NCI-H1092 treated with DMSO at 0.1 percent for 48 hours (cell line): ENCODE measurements around the gene UBA3.
A peak's percentile ranks its signal among the peaks of the same experiment; 100 is the strongest.

Experiments
- DNase-seq: peaks from one replicate; lab custom pipeline; 2025; lab: John Stamatoyannopoulos, UW

Gene UBA3

DNA sequence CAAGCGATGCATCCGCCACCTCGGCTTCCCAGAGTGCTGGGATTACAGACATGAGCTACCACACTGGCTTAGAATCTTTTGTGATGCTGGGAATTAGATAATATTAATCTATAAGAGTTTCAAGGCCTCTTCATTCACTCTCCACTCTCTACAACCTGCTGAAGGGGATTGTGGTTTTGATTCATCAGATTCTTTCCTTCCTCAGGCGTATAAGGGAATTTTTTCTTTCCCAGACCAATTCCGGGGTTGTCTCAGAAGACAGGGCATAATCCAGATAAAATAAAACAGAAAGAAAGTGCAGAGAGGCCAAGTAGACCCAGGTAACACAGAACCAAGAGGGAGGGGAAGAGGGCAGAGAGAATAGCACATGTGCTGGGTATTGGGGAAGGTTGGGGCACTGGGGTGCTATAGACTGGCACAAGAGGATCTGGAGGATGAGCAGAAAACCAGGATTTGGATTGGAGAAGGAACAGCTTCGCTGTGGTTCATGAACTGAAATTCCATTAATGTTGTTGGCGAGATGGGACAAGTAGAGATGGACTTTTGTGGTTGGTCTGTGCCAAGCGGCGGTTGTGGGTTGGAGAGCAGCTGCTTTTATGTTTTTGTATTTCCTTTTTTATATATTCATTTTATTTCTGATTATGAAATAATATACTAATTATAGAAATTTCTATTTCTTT, 17.4 kb upstream of the UBA3 start:
- no peak for DNase-seq

DNA sequence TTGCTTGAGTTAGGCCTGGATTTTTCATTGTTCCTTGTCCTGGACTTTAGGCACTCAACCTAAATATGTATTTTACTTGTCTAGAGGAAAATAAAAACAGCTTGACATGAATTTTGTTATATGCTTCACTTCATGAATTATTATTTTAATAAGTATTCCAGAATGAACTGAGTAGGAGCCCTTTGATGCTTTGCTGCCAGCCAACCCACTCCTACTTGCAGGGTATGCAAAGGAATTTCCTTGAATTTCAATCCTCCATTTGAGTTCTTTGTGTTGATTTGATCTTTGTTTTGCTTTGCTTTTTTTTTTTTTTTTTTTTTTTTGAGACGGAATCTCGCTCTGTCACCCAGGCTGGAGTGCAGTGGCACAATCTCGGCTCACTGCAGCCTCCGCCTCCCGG, 16.1 kb upstream of the UBA3 start:
- no peak for DNase-seq

DNA sequence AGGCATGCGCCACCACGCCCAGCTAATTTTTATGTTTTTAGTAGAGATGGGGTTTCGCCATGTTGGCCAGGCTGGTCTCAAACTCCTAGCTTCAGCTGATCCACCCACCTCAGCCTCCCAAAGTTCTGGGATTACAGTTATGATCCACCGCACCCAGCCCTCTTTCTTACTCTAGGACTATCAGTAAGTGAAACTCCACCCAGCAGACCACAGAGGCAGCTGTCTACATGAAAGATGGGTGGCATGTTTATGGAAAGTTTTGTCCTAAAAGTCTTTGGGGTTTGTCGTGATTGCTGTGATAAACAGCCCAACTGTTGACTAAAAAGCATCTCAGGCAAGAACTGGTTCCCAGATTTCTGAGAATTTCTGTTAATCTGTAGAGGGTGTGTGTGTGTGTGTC, 15.5 kb upstream of the UBA3 start:
- no peak for DNase-seq

DNA sequence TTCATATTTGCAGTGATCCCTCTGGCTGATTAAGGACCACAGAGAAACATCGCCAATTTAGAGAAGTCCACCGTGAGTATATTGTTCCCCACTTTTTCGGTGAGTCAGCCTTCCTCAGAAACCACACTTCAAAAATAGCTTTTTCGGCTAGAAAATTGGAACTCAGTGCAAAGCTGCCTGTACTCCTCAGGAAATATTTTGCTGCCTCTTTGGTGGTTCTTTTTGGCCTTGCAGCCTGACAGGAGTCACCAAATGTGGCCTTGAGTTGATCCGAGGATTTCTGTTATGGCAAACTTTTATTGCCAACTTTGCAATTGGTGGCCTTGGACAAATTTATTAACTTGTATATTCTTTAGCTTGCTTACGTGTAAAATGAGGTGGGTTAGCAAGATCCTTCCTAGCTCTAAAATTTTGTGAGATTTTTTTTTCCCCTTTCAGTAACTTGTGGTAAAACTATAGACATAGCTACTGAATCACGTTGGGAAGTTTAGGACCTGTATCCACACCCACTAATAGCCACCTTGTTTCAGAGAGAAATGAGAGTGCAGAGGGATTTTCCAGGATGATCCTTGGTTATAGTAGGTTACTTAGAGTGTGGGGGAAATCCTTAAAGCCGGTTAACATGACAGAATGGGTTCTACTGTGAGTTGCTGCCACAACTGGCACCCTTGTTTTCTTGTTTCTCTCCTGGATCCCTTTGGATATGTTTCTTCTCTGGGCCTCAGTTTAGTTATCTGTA, 14.5 kb upstream of the UBA3 start:
- DNase-seq, result no peak

DNA sequence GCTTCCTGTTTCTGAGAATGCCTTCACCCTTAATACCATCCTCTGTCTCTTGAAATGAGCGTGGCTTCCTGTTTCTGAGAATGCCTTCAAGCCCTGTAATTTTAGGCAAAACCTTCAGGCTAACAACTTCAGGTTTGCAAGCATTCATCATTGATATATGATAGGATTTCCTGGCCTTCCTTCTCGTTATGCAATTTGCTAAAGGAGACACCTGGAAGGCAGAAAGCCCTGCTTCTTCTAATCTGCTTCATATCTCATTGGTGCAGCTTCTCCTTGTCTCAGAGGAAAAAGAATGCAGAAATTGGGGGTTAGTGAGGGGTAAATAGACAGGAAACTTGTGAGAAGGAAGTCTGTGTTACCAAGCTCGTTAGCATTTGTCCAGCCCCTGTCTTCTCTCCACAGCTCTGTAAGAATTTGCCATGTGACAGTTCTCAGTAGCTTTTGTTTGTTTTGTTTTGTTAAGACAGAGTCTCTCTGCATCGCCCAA, 11.9 kb upstream of the UBA3 start:
- no peak for DNase-seq

DNA sequence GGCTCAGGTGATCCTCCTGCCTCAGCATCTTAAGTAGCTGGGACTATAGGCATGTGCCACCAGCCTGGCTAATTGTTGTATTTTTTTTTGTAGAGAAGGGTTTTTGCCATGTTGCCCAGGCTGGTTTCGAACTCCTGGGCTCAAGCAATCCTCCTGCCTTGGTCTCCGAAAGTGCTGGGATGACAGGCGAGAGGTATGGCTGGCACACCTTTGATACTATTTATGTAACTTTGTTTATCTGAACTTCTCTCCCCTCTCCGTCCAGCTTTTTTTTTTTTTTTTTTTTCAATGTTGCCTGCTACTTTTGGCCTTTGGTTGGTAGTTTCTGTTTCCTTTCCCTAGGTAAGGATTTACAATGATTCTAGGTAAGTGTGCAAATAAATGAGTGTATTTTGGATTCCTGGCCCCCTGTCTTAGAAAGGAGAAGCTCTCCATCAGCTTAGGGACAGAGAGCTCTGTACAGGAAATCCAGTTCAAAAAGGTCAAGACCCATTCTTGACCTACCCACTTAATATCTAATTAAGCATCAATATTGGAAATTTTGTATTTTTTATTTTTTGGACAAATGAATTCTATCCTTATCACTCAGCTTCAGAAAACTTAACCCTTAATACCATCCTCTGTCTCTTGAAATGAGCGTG, 11.3 kb upstream of the UBA3 start:
- DNase-seq, result no peak

DNA sequence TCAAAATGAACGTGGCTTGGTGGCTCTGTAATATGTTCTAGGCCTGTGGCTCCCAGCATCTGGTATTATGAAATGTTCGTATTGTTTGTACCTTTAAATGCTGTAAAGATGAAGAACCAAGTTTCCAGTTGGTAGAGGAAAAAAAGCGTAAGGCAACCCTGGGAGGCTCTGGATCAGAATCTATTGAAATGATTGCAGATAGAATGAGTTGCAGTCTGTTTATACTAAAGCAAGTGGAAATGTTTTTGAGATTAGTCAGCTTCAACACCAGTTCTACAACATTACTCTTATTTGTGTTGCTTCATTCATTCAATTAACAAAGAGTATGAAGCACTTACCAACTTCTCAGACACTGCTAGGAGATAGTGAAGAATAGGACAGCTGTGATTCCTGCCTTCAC, 9.9 kb upstream of the UBA3 start:
- DNase-seq, result no peak

DNA sequence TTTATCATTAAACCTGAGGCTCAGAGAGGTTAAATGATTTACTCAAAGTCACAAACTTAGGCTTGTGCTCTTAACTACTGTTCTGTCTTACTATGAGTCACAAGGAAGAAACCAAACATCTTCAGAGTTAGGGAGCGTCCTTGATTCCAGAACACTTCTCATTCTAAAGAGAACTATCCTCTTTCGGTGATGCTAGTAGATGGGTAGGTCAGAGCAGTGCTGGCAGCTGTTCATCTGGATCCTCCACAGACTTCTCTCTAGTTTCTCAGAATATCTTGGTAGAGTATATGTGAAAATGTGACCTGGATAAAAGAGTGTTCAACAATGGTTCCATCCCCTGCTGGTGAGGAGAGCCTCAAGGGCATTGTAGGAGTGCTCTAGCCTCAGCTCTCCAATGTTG, 7.9 kb upstream of the UBA3 start:
- no peak for DNase-seq

DNA sequence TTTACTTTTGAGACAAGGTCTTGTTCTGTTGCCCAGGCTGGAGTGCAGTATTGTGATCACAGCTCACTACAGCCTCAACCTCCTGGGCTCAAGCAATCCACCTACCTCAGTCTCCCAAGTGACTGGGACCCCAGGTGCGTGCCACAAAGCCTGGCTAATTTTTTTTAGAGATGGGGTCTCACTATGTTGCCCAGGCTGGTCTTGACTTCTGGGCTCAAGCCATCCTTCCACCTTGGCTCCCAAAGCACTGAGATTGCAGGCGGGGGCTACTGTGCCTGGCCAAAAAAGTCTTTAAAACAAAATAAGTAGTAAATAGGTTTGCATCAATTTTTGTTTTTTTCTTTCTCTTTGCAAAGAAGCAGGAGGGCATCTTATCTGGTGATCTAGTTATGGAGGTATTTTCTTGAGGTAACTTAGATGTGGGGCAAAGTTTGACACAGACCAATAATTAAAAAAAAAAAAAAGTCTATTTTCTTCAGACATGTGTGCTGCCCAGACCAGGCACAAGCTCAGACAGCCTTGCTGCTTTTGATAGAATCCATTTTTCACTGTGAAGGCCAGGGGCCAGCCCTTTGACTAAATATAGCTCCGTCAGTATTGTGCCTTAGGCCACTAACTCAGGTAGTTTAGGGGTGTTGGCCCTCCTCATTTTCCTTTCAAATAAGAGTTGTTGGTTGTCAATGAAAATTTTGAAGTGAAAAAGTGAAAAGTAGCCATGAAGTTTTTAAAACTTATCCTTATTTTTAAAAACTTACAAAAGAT, 7.0 kb upstream of the UBA3 start:
- no peak for DNase-seq

DNA sequence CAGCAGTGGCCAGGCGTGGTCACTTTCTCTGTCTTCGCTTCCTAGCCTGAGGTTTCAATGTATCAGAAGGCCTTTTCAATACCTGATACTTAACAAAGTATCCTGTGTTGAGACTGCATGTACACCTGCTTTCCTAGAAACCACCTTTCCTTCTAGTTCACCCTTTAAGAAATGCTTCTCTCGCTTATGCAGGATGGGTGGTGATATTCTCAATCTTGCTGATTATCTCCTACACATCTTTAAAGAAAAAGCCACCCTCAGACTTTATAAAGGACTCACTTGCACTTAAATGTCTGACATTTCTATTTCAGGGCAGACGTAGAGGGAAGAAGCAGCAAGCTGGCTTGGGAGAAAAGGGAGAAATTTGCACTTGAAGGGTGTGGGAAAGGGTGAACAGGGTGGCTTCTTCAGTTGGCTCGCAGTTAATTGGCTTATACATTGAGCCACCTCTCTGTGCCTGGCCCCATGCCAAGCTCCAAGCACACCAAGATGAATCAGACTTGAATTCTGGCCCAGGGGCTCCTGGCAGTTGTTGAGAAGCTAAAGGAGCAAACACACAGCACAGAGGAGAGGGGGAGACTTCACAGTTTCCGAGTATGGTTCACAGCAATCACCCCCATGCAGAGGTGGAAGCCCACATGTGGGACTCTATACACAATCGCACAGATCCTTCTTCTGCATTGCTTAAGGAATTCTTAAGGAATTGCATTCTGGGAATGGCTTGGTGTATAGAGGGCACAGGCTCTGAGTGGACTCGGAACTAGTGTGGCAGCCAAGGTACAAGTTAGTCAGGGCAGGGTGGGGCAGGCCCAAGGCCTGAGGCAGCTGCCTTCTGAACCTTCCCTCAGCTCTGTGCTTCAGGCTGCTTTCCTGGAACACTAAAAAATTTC, 5.9 kb upstream of the UBA3 start:
- DNase-seq, result peak; percentile 23

DNA sequence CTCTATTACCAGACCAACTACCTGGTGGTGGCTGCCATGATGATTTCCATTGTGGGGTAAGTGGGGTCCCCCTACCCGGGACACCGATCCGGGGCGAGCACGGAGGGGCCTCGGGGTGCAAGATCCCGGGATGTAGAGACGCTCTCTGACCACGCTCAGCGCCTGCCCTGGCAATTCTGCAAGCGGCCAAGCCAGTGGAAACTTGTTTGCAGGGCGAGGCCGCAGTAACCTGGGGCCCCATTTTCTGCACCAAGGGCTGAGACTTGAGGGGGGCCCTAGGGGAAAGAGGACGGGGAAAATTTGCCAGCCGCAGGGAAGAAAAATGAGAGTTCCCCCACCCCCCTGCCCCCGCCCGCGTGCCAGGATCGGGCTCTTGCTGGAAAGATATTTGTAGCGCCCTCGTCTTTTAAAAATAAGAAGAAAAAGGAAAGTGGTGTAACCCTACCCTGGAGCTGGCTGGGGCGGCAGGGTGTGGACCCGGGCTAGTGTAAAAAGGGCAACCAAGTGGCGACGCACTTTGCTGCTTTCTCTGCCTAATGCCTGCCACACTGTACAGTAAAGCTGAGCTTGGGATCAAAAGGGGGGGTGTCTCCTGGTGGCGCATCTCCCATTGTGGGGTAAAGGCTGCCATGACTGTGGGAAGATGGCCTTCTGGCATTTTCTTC, 5.1 kb upstream of the UBA3 start:
- DNase-seq, result no peak

DNA sequence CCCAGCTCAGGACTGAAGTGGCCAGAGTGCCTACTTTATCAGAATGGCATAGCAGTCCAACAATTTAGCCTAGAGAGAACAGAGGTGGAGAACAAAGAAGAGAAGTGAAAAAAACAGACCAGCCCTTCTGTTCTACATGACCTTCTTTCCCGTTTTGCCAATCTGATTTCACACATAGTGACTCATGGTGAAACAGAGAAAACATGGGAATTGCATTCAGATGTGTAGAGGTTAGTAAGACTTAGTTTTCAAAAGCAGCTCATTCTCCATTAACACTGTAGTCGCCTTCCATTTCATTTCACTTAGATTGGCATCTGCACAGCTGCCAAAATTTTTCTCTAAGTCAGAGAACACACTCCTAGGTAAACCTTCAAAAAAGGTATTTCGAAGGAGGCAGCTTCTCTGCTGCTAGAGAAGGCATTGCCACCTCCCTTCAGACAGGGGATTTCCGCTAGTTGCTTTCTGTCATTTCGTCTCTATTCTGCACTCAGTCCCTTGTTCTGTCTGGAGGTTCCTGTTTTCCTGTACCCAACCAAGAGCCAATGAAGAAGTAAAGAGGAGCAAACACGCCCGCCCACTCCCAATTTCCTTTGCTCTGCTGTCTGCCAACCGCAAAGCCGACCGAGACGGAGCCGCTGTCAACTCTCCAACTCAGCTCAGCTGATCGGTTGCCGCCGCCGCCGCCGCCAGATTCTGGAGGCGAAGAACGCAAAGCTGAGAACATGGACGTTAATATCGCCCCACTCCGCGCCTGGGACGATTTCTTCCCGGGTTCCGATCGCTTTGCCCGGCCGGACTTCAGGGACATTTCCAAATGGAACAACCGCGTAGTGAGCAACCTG, 4.4 kb upstream of the UBA3 start, which contains the start of gene ARL6IP5:
TSS of gene ARL6IP5 (plus strand) at position 612 of the 842 bp plus-strand sequence. CDS start at position 723, 111 bp downstream.
- peak; percentile 78 for DNase-seq

DNA sequence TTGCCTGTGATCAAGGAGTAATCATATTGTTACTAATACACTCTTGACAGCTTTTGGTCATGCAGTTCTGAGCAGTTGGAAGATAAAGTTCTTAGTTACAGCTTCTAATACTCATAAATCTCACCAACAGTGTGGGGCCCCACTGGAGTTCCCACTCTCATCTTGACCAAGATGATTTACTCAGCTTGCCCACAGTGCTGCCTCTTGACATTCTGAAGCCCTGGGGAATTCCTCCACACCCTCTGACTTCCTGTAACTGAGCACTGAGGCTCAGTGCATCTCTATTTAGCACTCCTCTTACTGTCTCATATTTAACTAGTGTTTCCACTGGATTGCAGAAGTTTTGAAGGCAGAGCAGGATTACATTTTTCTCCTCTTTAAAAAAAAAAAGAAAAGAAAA, 2.6 kb upstream of the UBA3 start:
- no peak for DNase-seq

DNA sequence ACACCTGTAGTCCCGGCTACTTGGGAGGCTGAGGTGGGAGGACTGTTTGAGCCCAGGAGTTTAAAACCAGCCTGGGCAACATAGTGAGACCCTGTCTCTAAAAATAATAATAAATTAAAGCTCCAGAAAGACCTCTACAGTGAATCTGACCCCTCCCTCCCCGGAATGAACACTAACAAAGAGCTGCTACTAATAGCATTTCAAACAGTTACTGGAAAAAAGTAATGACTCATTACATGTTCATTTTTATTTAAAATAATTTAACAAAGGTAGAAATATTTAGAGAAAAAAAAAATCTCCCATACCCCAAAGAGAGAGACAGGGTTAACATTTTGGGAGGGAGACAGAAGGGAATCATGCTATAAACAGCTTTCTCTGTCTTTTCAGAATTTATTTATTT, 2.2 kb upstream of the UBA3 start:
- DNase-seq, result no peak

DNA sequence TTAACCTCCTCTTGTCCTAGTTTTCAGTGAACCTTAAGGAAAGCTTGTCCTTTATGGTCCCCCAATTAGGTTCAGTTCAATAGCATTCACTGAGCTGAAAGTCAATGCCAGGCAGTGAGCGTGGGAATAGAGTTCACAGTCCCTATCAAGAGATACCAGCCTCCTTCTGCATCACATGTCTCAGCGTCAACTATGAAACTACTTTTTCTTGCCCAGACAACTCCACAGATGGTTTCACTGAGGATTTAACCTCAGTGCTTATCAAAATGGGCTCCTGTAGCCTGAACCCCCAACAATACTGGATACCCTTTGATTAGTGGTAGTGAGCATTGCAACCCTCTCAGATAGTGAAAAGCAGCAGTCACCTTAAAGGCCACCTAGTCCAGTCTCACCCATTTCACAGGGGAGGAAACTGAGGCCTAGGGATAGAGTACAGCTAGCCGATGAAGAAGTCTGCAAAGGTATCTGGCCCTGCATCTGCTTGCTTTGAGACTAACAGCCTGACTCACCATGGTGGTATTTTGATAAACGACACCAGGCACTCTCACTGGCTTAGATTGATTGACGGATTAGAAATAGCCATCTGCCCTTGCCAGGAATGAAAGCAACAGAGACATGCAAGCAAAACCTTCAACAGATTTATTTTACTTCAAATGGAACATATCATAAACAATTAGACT, 1.6 kb upstream of the UBA3 start:
- DNase-seq, result no peak

DNA sequence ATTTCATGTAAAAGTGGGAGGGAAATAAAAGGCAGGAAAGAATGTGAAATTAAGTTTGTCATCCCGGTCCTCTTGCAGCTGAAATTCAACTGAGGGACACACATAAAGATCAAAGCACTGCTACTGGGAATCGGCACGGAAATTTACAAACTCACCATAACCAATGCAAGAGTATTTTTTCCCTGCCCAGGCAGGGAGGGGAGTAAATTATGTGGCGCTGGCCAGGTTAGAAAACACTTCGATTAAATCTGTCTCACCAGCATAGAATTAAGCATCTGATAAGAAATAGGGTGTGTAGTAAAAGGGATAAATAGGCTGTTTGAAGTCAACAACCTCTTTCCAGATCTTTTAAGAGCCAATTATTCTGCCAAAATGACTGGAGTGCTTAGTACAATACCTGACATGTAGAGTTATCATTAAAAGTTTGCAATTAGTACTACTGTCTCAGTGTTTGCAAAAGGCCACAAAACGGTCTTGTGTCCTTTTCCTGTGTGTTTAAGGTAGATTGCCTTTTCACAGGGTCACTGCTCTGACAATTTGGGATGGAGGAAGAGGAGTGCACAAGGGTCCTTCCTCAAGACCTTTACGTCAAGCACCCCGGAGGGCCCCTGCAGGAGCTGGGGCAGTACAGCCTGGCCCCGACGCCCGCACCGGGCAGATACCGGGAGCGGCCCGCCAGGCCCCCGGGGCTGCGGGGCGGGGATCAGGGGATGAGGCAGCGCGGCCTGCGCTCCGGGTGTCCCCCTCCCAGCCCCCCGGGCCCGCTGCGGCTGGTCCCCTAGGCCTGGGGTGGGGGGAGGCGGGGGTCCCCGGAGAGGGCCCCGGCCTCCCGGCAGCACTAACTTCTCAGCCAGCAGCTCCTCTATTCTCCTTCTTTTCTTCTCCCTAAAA, 651 bp downstream of the UBA3 start:
- DNase-seq, result no peak

DNA sequence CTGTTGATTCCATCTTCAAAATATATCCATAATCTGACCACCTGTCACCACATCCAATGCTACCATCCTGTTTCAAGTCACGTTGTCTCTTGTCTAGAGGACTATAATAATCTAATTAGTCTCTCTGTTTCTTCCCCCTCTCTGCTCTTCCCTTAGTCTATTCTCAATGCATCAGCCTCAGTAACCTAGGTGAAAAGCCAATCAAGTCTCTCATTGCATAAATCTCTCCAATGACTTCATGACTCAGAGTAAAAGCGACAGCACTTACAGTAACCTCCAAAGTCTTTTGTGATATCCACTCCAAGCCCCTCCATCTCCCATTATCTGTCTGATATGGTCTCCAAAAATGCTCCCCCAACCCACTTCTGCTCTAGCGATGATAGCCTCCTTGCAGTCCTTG, 7.2 kb downstream of the UBA3 start:
- no peak for DNase-seq

DNA sequence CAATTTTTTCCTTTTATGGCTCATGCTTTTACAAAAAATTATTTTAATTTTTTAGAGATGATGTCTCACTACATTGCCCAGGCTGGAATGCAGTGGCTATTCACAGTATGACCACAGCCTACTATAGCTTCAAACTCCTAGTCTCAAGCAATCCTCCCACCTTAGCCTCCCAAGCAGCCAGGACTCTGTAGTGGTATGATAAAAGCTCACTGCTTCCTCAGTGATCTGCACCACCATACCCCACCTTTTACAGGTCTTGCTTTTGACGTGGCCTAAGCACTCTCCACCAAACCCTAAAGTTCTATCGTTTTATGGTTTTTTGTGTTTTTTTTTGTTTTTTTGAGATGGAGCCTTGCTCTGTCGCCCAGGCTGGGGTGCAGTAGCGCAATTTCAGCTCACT, 14.0 kb downstream of the UBA3 start:
- DNase-seq, result no peak
